GM18505 (cell line): ENCODE measurements around the gene TTC28.
"Not testable (repeated sequence)": the region's sequence is repeated elsewhere in the genome, so short reads cannot be mapped to it uniquely, and the experiment has no call there.

Experiments
- ATAC-seq: cut with Tn5 transposase; IDR thresholded peaks from one replicate; pipeline ENCODE4 v1.9.1; 2021; ENCODE audit not compliant: unreplicated experiment
- POLR2A ChIP-seq: IDR thresholded peaks from 4 replicates; pipeline ENCODE4 v1.6.1; 2011; ENCODE audit warnings: borderline replicate concordance; ENCODE audit not compliant: insufficient read depth, insufficient read length; ENCODE audit errors: extremely low read depth

Gene TTC28

GRCh38 chr22:28175730-28176492 lies 503.7 kb downstream of the TTC28 start:
- no peak for ATAC-seq
- no peak for TF ChIP-seq POLR2A

GRCh38 chr22:28174509-28174908 lies 505.1 kb downstream of the TTC28 start:
- no peak for TF ChIP-seq POLR2A
- no peak for ATAC-seq

GRCh38 chr22:28172892-28173670 lies 506.6 kb downstream of the TTC28 start:
- no peak for TF ChIP-seq POLR2A
- ATAC-seq: no peak

GRCh38 chr22:28171712-28172111 lies 507.9 kb downstream of the TTC28 start:
- no peak for TF ChIP-seq POLR2A
- no peak for ATAC-seq

- no peak for ATAC-seq
These were observed 508.5 kb downstream of the TTC28 start for GRCh38 chr22:28171115-28171514.

GRCh38 chr22:28169314-28169713 lies 510.3 kb downstream of the TTC28 start:
- not testable (repeated sequence) for ATAC-seq

More at GRCh38 chr22:28171115-28171514, 508.5 kb downstream of the TTC28 start:
- TF ChIP-seq POLR2A: no peak

GRCh38 chr22:28155808-28156207 lies 523.8 kb downstream of the TTC28 start:
- TF ChIP-seq POLR2A: no peak
- no peak for ATAC-seq

- no peak for ATAC-seq
- no peak for TF ChIP-seq POLR2A
These were observed 524.8 kb downstream of the TTC28 start for GRCh38 chr22:28154861-28155260.

- no peak for ATAC-seq
- no peak for TF ChIP-seq POLR2A
These were observed 528.4 kb downstream of the TTC28 start for GRCh38 chr22:28151151-28151816.

GRCh38 chr22:28148816-28149465 lies 530.7 kb downstream of the TTC28 start:
- ATAC-seq: no peak
- TF ChIP-seq POLR2A: no peak

- TF ChIP-seq POLR2A: no peak
- ATAC-seq: no peak
These were observed 532.2 kb downstream of the TTC28 start for GRCh38 chr22:28147401-28147800.

- no peak for ATAC-seq
- no peak for TF ChIP-seq POLR2A
These were observed 533.0 kb downstream of the TTC28 start for GRCh38 chr22:28146401-28147314.
